Bronchial epithelial cell (primary cell): ENCODE results near the gene DYNLL1. TPM values are rescaled to one million over a fixed set of nuclear protein-coding genes. Genes with fewer than 3 reads are reported as not detected.

Experiments used
- DNase-seq: peaks from one replicate; pipeline ENCODE4 v3.0.0-alpha.2; 2010; ENCODE audit warnings: low read depth
- FAIRE-seq: peaks from 2 replicates; lab custom pipeline; 2011; peaks lifted over from hg19 to GRCh38; lab: Jason Lieb, UNC
- H3K27me3 ChIP-seq: 2 replicates; pipeline ENCODE4 v1.5.1; 2011; ENCODE audit warnings: low read length; ENCODE audit not compliant: control insufficient read depth, insufficient read depth
- H3K36me3 ChIP-seq: 2 replicates; pipeline ENCODE4 v1.5.1; 2011; ENCODE audit warnings: low read length; ENCODE audit not compliant: control insufficient read depth, insufficient read depth
- H3K4me3 ChIP-seq: 2 replicates; pipeline ENCODE4 v1.5.1; 2011; ENCODE audit warnings: mild to moderate bottlenecking, low read depth, low read length, control low read depth
- total RNA-seq: library from RNA; depleted of rRNA; stranded (reverse); fragments of >200 nt; gene quantifications from 2 replicates; pipeline ENCODE4 v1.2.1, GENCODE V29; 2014
- TF ChIP-seq, protein P1 (sequence below): IDR thresholded peaks from 2 replicates; pipeline ENCODE4 v1.5.1; 2011; ENCODE audit warnings: mild to moderate bottlenecking, moderate library complexity, low read length, control low read depth, inconsistent platforms; ENCODE audit not compliant: insufficient read depth, severe bottlenecking

Gene DYNLL1
- total RNA-seq, 1 donor from 2014 or later: 268 TPM

DNA sequence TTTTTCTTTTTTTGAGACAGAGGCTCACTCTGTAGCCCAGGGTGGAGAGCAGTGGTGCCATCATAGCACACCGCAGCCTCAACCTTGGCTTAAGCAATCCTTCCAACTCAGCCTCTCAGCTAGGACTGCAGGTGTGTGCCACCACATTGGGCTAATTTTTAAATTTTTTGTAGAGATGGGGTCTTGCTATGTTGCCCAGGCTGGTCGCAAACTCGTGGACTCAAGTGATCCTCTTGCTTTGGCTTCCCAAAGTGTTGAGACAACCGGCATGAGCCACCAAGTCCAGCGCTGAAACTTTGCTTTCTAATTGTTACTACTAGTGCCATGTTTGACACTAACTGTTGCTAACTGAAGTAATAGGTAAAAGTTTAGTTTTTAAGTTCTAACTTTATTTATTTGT is 46.3 kb downstream of the DYNLL1 start:
- Histone ChIP-seq H3K36me3 (peaks cover 8% of the 10 kb centered on the region), H3K4me3 (no peak overlapping the region), H3K27me3 (no peaks in the 10 kb centered on the region)
- TF ChIP-seq, protein P1, sequence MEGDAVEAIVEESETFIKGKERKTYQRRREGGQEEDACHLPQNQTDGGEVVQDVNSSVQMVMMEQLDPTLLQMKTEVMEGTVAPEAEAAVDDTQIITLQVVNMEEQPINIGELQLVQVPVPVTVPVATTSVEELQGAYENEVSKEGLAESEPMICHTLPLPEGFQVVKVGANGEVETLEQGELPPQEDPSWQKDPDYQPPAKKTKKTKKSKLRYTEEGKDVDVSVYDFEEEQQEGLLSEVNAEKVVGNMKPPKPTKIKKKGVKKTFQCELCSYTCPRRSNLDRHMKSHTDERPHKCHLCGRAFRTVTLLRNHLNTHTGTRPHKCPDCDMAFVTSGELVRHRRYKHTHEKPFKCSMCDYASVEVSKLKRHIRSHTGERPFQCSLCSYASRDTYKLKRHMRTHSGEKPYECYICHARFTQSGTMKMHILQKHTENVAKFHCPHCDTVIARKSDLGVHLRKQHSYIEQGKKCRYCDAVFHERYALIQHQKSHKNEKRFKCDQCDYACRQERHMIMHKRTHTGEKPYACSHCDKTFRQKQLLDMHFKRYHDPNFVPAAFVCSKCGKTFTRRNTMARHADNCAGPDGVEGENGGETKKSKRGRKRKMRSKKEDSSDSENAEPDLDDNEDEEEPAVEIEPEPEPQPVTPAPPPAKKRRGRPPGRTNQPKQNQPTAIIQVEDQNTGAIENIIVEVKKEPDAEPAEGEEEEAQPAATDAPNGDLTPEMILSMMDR: no peak
- FAIRE-seq (no peak), DNase-seq (no peak)

DNA sequence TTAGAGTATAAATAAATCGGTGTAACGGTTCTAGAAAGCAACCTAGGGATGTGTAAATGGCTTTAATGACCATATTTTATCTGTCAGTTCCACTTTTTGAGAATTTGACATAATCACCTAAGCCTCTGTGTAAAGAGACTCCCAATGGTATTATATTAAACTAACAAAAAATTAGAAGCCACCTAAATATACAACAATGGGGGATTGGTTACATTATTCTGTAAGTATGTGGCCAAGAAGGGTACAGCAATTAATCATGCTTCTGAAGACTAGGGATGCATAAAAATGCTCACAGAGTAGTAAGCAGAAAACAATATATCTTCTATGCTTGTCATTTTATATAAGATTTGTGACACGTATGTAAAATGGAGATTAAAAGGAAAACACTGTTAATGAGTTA is 48.8 kb downstream of the DYNLL1 start:
- DNase-seq: no peak
- TF ChIP-seq, protein P1: no peak
- no peak for FAIRE-seq
- no peak overlapping the region for H3K4me3 ChIP-seq
- H3K27me3 ChIP-seq: no peaks in the 10 kb centered on the region
- H3K36me3 ChIP-seq: peaks cover 17% of the 10 kb centered on the region

DNA sequence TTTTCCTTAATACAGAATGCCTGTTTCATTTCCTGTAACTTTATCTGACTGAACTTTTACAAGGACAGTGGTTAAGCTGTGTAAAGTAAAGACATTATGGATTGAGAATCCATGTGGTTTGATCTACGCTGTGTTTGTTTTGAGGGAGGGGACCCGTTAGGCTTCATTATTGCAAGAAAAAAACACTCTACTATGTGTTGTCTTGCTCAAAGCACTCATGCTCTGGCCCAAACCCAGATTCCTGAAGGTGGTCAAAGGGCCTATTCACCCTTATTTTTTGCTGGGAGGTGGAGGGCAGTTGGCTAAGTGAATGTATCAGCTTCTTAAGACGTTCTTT is 50.1 kb downstream of the DYNLL1 start:
- TF ChIP-seq, protein P1: no peak

More for the DNA sequence above, 50.1 kb downstream of the DYNLL1 start:
- peaks cover 17% of the 10 kb centered on the region for H3K36me3 ChIP-seq
- H3K27me3 ChIP-seq: no peaks in the 10 kb centered on the region
- FAIRE-seq: no peak
- no peak overlapping the region for H3K4me3 ChIP-seq
- DNase-seq: no peak

Other genes with a start within 250 kb of the DYNLL1 start
- 28.0 and 29.5 TPM in 2 replicates for gene PXN, start 230.4 kb upstream of the DYNLL1 start, total RNA-seq
- gene RNU4-2, start 204.2 kb upstream of the DYNLL1 start, total RNA-seq: under 0.01 and 383 TPM in 2 replicates
- under 0.01 and 564 TPM in 2 replicates for gene RNU4-1, start 202.9 kb upstream of the DYNLL1 start, total RNA-seq
- gene SIRT4, start 193.8 kb upstream of the DYNLL1 start, total RNA-seq: 0.79 and 1.3 TPM in 2 replicates
- gene PLA2G1B, start 168.3 kb upstream of the DYNLL1 start, total RNA-seq: not detected in 2 replicates
- not detected in 2 replicates for gene MSI1, start 126.9 kb upstream of the DYNLL1 start, total RNA-seq
- 659 and 789 TPM in 2 replicates for gene COX6A1, start 58.0 kb upstream of the DYNLL1 start, total RNA-seq
- gene TRIAP1, start 49.7 kb upstream of the DYNLL1 start, total RNA-seq: 40.5 and 45.2 TPM in 2 replicates
- 15.1 and 21.6 TPM in 2 replicates for gene GATC, start 49.7 kb upstream of the DYNLL1 start, total RNA-seq
- gene SRSF9, start 26.4 kb upstream of the DYNLL1 start, total RNA-seq: 325 and 349 TPM in 2 replicates
- 32.9 and 38.9 TPM in 2 replicates for gene COQ5, start 33.0 kb downstream of the DYNLL1 start, total RNA-seq
- 138 and 157 TPM in 2 replicates for gene RNF10, start 38.2 kb downstream of the DYNLL1 start, total RNA-seq
- 26.3 and 33.2 TPM in 2 replicates for gene POP5, start 85.3 kb downstream of the DYNLL1 start, total RNA-seq
- gene CABP1, start 144.5 kb downstream of the DYNLL1 start, total RNA-seq: not detected in 2 replicates
- 60.3 and 61.9 TPM in 2 replicates for gene MLEC, start 191.0 kb downstream of the DYNLL1 start, total RNA-seq
- gene UNC119B, start 214.3 kb downstream of the DYNLL1 start, total RNA-seq: 12.9 and 19.5 TPM in 2 replicates
- 7.4 and 8.2 TPM in 2 replicates for gene ACADS, start 229.7 kb downstream of the DYNLL1 start, total RNA-seq